Activated gamma-delta T cell treated with anti-CD3 and anti-CD28 coated beads, Interleukin-2, amount 50 U/mL, for 16 hours (primary cell): ENCODE measurements around the gene CLEC2D.
"Not testable (repeated sequence)": the region's sequence is repeated elsewhere in the genome, so short reads cannot be mapped to it uniquely, and the experiment has no call there.

ENCODE experiments used
- DNase-seq: peaks from one replicate; pipeline ENCODE4 v3.0.0-alpha.2; 2020; ENCODE audit warnings: low read depth

The CLEC2D gene

DNA sequence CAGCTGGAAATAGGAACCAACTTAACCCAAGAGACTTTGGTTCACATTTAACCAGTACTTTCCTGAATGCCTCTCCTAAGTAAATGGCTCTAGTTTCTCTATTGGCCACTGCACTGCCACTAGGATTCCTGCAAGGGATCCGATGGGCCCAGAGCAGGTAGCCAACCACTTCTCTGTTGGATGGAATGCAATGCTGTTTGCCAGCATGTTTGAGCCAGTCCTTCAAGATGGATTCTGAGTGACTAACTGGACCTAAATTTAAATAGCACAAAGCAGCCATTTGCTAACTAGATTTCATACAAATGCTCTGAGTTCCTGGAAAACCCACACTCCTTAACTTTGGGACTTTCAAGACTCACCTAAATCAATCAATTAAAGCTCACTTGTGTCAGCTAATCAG lies 9.5 kb upstream of the CLEC2D start:
- no peak for DNase-seq

DNA sequence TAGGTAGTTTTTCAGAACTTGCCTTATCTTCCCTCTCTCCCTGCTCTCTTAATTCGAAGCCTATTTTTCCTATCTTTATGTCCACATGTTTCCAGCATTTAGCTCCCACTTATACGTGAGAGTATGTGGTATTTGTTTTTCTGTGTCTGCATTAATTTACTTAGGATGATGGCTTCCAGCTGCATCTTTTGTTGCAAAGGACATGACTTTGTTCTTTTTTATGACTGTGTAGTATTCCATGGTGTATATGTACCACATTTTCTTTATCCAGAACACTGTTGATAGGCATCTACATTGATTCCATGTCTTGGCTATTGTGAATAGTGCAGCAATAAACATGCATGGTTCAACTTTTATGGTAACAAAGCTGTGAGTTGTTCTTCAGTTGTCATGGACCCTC lies 7.8 kb upstream of the CLEC2D start:
- no peak for DNase-seq

DNA sequence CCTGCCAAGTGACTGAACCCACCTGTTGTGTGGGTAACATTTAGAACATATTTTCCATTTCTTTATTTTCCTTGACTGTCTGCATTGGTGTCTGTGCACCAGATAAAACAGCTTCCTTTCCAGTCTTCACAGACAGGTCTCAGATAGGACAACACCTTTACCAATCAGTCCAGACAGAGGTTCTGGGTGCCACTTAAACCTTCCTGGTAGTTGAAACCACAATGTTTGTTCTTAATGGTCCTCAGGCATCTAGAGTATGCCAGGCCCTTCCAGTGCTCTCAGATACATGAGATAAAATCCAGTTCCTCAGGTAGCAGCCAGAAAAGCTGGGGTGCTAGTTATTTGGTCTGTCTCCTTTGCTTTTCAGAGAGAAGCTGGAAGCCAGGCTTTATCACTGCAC lies 7.0 kb upstream of the CLEC2D start:
- DNase-seq, result no peak

DNA sequence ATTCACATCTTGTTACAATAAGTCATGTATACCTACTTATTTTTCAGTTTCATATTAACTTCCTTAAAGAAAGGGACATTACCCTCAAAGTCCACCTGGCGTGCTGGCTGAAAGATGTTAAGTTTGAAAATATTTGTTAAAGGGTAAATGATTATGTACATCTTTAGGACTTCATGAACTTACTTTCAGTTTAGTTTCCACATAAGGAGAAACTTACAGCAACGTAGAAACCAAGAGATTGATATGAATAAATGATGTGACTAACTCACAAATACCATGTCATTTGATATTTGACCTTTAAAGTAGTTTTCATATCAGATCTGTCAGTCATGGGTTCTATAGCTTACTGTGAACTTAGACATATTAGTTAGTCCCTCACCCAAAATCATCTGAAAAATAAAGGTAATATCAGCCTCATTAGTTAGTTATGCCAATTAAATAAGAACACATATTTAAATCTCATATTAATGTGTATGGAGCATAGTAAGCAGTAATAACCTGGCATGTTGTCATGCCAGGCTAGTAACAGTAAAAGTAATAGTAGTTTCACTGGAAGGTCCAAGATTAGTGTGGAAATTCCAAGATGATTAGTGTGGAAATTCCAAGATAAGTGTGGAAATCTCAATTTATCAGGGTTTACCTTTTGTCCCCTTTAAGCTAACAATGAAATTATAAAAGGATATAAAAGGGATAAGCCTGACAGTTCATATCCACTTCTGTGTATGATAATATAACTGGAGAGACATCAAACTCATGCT lies 1.9 kb upstream of the CLEC2D start:
- no peak for DNase-seq

DNA sequence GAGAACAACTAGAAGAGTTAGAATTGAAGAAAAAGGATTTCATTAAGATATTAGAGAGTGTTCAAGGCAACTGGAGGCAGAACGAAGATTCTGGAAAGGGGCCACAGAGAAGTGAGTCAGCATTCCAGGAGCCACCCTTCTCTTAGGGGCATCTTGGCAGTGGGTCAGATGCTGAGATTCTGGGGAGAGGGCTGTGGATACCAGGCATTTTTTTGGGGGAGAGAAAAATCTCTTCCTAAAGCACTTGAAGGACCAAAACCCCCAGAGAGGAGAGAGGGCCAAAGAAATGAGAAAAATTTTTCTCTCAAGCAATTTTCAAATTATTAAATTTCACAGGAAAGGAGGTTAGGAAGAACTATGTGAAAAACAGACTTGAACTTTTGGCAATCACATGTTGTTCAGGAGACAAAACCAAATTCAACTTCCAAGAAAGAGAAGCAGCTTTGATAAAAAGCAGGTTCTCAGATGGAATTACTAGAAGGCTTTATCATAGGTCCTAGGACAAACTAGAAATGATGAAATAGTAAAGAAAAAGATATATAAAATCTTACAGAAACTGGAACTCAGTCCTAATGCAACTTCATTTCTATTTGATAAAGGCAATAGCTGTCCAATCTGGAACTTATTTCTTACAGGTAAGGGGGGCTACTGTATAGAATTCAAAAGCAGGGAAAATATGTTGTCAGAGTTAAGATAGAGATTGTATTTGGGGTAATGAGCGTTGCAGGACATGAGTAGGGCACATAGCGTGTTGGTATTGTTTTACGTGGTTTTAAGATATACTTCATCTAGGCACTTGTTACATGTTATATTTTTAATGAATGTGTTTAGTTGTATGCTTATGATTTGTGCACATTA lies 1.1 kb upstream of the CLEC2D start:
- no peak for DNase-seq

DNA sequence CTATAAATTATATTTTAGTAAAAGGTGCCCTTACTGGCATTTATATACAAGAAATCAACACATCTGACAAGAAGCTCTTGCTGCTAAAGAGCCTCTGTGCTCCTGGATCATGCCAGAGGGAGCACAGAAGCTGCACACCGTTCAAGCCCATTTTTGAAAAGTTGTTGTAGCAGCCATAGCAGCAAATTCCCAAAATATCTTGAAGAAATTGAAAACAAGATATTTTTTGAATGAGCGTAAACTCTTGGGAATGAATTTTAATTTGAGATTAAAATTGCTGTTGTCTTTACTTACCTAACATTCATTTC lies 540 bp upstream of the CLEC2D start:
- DNase-seq, result no peak

DNA sequence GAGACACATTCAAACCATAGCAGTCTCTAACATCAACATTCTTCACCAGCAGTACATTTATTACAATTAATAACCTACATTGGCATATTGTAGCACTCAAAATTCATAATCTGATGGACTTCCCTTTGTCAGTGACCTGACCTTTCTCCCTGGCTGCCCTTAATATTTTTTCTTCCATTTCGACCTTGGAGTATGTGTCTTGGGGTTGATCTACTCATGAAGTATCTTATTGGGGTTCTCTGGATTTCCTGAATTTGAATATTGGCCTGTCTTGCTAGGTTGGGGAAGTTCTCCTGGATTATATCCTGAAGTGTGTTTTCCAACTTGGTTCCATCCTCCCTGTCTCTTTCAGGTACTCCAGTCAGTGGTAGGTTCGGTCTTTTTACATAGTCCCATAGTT lies 2.8 kb downstream of the CLEC2D start:
- not testable (repeated sequence) for DNase-seq

DNA sequence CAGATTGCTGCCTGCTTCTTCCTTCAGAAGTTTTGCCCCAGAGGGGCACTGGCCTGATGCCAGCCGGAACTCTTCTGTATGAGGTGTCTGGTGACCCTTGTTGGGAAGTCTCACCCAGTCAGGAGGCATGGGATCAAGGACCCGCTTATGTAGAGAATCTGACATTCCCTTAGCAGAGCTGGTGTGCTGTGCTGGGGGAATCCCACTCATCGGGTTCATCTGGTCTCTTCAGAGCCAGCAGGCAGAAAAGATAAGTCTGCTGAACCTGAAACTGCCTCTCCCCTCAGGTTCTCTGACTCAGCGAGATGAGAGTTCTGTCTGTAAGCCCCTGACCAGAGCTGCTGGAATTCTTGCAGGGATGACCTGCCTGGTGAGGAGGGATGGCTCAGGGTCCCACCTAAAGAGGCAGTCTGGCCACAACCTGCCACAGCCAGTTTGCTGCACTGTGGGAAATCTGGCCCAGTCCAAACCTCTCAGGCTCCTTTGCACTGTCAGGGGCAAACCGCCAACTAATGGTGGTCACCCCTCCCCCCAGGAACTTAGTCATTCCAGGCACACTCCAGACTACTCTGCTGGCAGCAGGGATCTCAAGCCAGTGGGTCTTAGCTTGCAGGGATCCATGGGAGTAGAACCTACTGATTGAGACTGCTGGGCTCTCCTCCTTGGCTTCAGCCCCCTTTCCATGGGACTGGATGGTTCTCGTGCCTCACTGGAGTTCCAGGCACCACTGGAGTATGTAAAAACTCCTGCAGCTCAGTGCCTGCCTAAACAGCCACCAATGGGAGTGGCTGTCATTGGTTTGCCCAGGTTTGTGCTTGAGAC lies 4.1 kb downstream of the CLEC2D start:
- peak; percentile 39 for DNase-seq

DNA sequence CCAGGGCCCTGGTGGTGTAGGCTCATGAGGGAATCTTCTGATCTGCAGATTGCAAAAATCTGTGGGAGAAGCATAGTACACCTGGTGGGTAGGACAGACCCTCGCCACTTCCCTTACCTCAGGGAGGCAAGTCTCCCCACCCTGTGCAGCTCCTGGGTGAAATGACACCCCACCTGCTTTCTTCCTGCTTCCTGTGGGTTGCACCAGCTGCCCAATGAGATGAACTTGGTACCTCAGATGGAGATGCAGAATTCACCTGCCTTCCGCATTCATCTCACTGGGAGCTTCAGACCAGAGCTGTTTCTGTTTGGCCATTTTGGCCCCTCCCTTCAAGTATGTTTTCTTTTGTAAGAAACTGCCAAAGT lies 4.7 kb downstream of the CLEC2D start:
- DNase-seq, result no peak

DNA sequence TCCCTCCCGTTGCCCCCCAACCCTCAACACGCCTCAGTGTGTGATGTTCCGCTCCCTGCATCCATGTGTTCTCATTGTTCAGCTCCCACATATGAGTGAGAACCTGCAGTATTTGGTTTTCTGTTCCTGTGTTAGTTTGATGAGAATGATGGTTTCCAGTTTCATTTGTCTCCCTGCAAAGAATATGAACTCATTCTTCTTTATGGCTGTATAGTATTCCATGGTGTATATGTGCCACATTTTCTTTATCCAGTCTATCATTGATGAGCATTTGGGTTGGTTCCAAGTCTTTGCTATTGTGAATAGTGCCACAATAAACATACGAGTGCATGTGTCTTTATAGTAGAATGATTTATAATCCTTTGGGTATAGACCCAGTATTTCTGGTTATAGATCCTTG lies 13.0 kb downstream of the CLEC2D start:
- not testable (repeated sequence) for DNase-seq

DNA sequence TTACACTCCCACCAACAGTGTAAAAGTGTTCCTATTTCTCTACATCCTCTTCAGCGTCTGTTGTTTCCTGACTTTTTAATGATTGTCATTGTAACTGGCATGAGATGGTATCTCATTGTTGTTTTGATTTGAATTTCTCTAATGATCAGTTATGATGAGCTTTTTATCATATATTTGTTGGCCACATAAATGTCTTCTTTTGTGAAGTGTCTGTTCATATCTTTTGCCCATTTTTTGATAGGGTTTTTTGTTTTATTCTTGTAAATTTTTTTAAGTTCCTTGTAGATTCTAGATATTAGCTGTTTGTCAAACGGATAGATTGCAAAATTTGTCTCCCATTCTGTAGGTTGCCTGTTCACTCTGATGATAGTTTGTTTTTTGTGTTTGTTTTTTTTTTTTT lies 13.4 kb downstream of the CLEC2D start:
- not testable (repeated sequence) for DNase-seq

DNA sequence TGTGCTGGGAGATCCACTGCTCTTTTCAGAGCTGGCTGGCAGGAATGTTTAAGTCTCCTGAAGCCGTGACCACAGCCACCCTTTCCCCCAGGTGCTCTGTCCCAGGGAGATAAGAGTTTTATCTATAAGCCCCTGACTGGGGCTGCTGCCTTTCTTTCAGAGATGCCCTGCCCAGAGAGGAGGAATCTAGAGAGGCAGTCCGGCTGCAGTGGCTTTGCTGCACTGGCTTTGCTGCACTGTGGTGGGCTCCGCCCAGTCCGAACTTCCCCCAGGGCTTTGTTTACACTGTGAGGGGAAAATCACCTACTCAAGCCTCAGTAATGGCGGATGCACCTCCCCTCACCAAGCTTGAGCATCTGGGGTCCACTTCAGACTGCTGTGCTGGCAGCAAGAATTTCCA lies 15.9 kb downstream of the CLEC2D start:
- not testable (repeated sequence) for DNase-seq

DNA sequence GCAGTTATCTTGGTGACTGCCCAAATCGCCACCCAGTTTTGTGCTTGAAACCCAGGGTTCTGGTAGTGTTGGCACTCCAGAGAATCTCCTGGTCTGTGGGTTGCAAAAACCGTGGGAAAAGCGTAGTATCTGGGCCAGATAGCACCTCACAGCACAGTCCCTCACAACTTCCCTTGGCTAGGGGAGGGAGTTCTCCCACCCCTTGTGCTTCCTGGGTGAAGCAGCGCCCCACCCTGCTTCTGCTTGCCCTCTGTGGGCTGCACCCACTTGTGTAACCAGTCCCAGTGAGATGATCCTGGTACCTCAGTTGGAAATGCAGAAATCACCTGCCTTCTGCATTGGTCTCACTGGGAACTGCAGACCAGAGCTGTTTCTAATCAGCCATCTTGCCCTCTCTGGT lies 16.4 kb downstream of the CLEC2D start:
- DNase-seq, result no peak

DNA sequence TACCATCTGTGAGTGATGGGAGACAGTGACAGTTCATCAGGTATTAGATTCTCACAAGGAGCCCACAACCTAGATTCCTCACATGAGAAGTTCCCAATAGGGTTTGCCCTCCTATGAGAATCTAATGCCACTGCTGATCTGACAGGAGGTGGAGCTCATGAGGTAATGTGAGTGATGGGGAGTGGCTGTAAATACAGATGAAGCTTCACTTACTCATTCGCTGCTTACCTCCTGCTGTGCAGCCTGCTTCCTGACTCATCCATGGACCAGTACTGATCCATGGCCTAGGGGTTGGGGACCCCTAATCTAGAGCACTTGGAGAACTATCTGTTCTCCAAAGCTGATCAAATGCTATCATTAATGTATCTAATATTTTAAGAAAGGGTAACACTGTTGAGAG lies 17.7 kb downstream of the CLEC2D start:
- no peak for DNase-seq

DNA sequence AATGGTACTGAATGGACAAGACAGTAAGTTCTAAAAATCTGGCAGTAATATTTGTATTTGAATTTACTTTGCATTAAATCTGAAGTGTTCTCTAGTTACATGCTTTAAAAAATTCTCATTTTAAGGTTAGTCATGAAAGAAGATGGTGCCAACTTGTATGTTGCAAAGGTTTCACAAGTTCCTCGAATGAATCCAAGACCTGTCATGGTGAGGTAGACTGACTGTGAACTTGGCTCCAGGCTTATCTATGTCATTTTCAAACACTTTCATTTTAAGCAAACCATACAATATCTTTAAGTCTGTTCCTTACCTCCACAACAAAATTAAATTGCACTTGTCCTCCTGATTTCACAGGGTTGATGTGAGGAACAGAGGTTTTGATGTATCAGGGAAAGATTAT lies 23.4 kb downstream of the CLEC2D start:
- DNase-seq, result no peak

DNA sequence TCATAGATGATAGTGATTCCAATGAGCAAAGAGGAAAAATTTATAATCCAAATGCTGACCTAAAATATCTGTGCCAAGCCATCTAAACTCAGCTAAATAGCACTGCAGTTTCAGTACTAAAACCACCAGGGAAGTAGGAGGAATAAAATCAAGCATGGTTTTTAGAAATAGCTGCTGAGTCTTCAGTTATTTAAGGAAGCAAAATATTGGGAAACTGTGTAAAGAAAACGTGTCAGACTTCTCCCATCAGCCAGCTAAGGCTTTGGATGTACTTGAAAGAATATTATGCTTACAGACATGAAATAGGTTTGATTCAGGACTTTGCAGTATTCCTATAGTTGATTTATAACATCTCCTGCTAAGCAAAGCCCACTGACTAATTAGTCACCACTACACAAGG lies 24.7 kb downstream of the CLEC2D start:
- no peak for DNase-seq

DNA sequence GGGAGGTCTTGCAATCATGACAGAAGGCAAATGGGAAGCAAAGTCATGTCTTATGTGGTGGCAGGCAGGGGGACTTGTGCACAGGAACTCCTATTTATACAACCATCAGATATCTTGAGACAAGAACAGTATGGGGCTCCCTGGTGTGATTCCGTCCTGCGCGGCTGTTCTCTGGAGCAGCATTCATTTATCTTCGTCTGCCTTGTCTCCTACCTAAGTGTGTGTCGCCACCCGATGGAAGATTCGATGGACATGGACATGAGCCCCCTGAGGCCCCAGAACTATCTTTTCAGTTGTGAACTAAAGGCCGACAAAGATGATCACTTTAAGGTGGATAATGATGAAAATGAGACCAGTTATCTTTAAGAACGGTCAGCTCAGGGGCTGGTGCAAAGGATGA lies 25.6 kb downstream of the CLEC2D start:
- DNase-seq, result not testable (repeated sequence)

DNA sequence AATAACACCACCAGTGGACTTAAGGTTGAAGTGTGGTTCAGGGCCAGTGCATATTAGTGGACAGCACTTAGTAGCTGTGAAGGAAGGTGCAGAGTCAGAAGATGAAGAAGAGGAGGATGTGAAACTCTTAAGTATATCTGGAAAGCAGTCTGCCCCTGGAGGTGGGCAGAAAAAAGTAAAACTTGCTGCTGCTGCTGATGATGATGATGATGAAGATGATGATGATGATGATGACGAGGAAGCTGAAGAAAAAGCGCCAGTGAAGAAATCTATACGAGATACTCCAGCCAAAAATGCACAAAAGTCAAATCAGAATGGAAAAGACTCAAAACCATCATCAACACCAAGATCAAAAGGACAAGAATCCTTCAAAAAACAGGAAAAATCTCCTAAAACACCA lies 26.1 kb downstream of the CLEC2D start:
- not testable (repeated sequence) for DNase-seq

DNA sequence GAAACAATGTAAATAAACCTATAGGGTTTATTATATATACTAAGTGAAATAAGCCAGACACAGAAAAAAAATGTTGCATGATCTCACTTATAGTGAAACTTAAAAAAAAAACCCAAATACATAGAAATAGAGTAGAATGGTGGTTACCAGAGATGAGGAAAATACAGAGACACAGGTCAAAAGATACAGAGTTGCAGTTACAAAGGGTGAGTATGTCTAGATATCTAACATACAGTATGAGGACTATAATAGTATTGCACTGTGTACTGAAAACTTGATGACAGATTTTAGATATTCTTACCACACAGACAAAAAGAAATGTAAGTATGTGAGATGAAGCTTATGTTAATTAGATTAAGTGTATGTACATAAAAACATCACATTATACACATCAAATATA lies 28.1 kb downstream of the CLEC2D start:
- no peak for DNase-seq

DNA sequence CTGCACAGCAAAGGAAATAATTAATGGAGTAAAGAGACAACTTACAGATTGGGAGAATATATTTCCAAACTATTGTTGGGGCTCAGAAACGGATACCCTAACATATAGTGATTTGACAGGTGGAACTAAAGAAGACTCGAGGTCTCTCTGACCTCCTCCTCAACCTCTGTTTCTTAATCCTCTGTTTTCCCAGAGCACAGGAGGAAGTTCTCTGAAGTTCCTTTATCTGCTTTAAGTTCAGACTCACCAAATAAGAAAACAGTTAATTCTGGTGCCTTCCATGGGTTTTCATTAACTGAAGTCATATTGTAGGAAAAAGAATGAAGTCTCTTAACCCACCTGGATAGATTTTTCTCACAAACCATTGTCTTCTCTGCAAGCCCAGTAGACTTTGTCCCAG lies 29.2 kb downstream of the CLEC2D start:
- no peak for DNase-seq

DNA sequence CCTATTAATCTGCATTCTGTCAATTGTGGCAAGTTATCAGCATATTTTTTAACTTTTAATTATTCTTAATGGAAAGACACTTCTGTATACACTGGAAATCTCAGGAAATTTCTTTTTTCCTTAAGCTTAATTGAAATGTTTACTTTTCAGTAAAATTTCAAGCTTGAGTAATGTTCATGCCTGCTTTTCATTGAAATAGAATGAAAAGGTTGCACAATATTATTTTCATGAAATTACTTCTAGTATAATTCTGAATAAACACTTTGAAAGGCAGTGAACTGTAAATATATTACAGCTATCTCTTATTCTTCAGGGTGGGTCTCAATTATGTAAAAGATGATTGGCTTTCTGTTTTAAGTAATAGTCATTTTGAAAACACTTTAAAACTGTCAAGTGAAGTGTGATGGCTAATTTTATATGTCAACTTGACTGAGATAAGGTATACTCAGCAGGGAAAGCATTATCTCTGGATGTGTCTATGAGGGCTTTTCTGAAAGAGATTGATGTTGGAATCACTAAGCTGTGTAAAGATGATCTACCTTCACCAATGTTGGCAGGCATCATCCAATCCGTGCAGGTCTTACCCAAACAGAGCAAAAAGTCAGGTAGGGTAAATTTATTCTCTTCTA lies 29.9 kb downstream of the CLEC2D start:
- DNase-seq, result no peak

DNA sequence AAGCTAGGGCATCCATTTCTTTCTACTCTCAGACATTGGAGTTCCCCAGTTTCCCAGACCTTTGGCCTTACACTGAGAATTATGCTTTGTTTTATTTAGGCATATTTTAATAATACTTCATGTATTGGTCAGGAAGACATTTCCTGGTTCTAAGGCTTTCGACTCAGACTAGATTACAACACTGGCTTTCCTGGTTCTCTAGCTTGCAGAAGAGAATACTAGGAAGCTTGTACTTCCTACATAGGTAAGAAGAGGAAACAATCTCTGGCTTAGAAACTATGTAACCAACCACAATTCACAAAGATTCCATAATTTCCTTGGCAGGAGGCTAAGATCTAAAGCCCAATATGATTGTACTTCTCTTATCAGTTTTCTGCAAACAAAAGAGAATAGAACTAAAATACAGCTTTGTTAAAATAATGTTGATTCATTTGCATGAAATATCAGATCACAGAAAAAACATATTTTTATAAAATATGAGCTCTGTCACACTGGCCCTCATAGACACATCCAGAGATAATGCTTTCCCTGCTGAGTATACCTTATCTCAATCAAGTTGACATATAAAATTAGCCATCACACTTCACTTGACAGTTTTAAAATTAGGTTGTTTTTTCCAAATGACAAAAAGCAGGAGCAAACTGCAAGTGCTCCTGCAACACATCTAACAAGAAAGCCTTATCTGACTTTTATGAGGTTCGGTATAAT lies 30.5 kb downstream of the CLEC2D start:
- DNase-seq, result no peak
